ENCODE results near the gene MPST.
A peak's percentile ranks its signal among the peaks of the same experiment; 100 is the strongest.

MPST gene

DNA sequence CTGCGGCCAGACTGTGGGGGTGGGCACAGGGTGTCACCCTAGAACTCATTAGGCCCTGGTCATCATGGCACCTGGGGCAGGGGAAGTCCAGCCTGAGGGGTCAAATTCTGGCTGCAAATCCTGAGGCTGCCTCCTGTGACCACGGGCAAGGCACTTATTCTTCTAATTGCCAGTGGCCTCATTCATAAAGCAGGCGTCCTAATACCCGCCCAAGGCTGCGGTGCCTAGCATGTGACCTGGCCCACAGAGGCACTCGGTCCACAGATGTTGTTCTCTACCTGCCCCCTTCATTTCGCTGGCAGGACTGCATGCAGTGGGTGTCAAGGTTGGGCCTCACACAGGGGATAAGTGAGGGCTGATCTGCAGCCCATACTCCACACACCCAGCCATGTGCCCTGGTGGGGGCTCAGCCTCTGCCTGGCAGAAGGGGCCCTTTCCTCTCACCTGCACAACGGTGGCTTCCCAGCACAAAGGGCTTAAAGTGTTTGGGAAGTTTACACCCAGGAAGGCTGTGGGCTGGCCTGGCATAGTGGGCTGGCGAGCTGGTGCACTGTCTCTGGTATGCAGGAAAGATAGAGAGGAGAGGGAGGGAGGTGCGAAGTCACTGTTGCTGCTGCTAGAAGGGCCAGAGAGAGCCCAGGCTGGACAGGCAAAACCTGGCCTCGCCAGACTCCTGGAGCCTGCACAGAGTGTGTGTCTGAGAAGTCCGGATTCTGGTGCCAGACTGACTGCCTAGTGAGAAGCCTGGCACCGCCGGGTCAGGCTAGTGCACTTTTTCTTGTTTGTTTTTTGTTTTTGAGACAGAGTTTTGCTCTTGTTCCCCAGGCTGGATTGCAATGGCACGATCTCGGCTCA is 3.2 kb downstream of the MPST start:
- no peak for DNase-seq (ENCODE audit: low read depth in 2 of 2)

DNA sequence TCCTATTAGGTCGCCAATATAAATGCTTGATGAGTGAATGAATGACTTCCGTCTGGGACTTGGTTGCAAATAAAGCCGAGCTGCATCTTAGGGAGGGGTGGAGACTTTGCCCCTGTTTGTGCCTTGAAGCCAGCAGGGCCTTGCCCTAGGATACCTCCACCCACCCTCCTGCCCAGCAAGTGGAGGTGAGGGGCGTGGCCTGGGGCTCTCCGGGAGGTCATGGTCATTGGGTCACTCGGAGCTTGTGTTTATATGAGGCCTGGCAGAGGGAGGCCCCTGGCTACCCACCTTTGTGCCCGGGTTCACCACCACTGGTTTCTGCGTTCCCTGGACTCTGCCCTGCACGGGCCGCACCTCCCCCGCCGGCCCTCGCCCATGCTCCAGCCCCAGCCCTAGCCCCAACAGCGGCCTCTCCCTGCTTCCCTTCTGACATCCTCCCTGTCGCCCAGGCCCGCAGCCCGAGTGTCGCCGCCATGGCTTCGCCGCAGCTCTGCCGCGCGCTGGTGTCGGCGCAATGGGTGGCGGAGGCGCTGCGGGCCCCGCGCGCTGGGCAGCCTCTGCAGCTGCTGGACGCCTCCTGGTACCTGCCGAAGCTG is 4.3 kb downstream of the MPST start:
- DNase-seq (ENCODE audit: low read depth in 2 of 2): no peak

GRCh38 chr22:37024339-37025157 is 5.0 kb downstream of the MPST start:
- no peak for DNase-seq (ENCODE audit: low read depth in 2 of 2)

- DNase-seq (ENCODE audit: low read depth in 2 of 2): no peak
These were observed 6.0 kb downstream of the MPST start for GRCh38 chr22:37025500-37026070.

GRCh38 chr22:37026325-37026724 is 6.8 kb downstream of the MPST start:
- no peak for DNase-seq (ENCODE audit: low read depth in 2 of 2)

GRCh38 chr22:37027556-37027955 is 8.0 kb downstream of the MPST start:
- no peak for DNase-seq (ENCODE audit: low read depth in 2 of 2)

- DNase-seq (ENCODE audit: low read depth in 2 of 2): no peak
These were observed 9.4 kb downstream of the MPST start for GRCh38 chr22:37028692-37029674.

DNA sequence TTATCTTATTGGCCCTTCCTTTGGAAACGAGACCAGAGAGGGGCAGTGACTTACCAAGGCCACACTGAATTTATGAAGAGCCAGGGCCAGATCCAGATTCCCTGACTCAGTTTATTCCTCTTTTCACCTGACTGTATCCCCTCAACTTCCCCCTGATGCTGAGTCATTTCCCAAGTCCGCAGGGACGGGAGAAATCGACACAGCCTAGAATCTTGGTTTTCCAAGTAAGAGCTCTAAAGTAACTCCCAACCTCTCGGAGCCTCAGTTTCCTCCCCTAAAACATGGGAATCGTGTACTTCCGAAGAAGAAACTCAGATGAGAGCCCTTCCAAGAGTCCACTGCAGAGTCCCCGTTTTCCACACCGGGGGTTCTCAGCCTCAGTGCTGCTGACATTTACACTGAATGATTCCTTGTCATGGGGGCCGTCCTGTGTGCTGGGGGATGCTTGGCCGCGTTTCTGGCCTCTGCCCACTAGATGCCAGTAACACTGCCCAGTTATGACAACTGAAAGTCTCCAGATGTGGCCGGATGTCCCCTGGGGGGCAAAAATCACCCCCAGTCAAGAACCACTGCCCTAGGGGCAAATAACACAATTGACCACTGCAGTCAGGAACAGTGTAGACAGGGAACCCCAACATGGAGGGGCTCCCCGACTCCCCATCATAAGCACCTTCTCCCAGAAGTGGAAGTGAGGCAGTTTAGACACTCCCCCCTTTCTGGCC is 11.2 kb downstream of the MPST start:
- no peak for DNase-seq (ENCODE audit: low read depth in 2 of 2)

GRCh38 chr22:37032134-37032534 is 12.6 kb downstream of the MPST start:
- no peak for DNase-seq (ENCODE audit: low read depth in 2 of 2)

DNA sequence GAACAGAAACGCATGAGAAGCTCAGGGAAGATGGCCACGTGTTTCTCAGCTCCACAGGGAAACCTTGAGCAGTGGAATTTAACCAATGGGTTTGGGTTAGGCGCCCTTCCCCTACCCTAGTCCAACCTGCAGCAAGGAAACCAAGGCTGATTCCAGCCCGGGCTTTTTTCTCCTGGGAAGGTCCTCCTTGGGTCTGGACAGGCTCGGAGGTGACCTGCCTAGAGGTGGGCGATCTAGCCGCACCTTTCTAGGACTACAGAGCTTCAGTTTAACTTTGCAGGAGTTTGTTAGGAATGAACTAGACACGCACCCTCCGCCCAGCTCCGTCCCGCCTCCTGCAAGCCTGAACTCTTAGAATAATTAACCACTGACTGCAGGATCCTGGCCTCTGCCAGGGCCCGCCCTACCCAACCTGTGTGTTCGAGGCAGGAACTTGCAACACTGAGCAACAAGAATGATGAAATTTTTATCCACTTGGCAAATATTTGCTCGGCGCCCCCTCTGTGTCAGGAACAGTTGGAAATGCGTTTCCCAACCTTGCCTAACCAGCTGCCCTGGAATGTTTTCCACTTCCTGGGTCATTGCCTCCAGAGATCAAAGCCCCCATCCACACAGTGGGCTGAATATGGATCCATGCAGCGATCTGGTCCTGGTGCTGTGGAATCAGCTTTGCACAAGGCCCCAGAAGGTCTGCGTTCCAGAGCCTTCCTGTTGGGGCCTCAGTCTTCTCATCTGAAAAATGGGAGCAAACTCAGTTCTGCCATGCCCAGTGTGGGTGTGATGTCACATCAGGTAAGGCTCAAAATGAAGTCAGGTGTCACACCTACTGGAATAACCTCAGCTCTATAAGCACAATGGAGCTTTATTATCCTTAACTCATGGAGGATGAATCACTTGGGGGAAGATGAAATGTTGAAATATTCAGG is 13.3 kb downstream of the MPST start:
- DNase-seq (ENCODE audit: low read depth in 2 of 2): no peak

GRCh38 chr22:37033605-37034430 is 14.3 kb downstream of the MPST start:
- no peak for DNase-seq (ENCODE audit: low read depth in 2 of 2)

DNA sequence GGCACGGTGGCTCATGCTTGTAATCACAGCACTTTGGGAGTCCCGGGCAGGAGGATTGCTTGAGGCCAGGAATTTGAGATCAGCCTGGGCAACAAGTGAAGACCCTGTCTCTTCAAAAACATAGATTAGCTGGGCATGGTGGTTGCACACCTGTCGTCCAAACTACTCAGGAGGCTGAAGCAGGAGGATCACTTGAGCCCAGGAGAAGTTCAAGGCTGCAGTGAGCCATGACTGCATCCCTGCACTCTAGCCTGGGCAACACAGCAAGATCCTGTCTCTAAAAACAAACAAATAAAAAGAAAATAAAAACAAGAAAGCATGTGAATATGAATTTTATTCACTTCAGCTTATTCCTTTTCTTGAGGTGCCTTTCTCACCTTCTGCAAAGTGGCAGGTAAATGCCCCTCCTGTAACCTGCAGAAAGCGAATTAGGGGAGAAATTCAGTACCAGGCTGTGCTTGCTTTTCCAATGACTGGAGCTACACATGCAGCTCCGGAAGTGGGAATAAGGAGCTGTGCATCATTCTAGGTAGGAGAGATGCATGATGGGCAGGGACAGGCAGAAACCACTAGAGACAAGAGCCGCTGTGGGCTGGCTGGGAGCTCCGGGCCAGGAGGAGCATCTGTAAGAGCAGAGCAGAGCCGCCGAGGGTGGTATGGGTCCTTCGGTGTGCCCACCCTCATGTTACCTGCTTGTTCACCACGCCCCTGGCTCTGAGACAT is 17.3 kb downstream of the MPST start:
- no peak for DNase-seq (ENCODE audit: low read depth in 2 of 2)

DNA sequence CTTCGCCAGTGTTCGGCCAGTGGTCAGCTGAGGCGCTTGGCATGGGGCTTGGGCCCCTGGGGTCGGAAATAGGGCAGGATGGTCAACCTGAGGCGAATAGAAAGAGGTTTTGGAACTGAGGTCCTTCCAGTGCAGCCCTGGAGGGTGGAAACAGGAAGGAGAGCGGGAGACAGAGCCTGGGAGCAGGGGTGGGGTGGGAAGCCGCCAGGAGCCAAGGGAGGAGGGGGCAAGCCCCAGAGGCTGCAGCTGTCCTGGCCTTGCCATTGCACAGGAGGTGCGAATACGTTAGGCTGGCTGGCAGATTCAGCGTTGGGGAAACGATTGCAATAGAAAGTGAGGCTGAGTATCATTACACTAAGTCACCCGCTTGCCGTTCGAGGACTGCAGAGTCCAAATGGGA is 18.1 kb downstream of the MPST start:
- DNase-seq (ENCODE audit: low read depth in 2 of 2): no peak

DNA sequence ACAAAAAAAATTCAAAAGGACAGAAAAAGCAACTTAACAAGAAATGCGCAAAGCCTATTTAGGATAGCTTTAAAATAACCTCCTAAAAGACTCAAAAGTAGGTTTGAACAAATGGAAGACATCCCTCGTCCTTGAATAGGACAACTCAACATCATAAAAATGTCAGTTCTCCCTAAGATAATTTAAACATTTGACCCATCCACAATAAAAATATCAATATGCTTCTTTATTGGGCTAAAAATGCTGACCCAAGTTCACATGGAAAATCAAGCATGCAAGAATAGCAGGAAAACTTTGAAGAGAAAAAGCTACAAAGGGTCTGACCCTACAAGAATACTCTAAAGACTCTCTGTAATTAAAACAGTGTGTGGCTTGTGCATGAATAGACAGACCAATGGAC is 19.9 kb downstream of the MPST start:
- no peak for DNase-seq (ENCODE audit: low read depth in 2 of 2)

- DNase-seq (ENCODE audit: low read depth in 2 of 2): no peak
These were observed 23.8 kb downstream of the MPST start for GRCh38 chr22:37043209-37043827.

GRCh38 chr22:37043828-37044538 is 24.4 kb downstream of the MPST start:
- peak in 1 of 2 donors; percentile 53 for DNase-seq (ENCODE audit: low read depth in 2 of 2)
